GM12873 (cell line): ENCODE measurements around the gene MEF2D.

Experiments
- CTCF ChIP-seq: IDR thresholded peaks from 2 replicates; pipeline ENCODE4 v1.5.1; 2012; ENCODE audit warnings: low read depth, mild to moderate bottlenecking, moderate library complexity, low read length, control low read depth; ENCODE audit not compliant: insufficient read depth; ENCODE audit errors: missing control alignments

The MEF2D gene

GRCh38 chr1:156496211-156496761, 4.3 kb downstream of the MEF2D start:
- TF ChIP-seq CTCF: no peak

- no peak for TF ChIP-seq CTCF
Observed at GRCh38 chr1:156495401-156496140, 5.0 kb downstream of the MEF2D start.

DNA sequence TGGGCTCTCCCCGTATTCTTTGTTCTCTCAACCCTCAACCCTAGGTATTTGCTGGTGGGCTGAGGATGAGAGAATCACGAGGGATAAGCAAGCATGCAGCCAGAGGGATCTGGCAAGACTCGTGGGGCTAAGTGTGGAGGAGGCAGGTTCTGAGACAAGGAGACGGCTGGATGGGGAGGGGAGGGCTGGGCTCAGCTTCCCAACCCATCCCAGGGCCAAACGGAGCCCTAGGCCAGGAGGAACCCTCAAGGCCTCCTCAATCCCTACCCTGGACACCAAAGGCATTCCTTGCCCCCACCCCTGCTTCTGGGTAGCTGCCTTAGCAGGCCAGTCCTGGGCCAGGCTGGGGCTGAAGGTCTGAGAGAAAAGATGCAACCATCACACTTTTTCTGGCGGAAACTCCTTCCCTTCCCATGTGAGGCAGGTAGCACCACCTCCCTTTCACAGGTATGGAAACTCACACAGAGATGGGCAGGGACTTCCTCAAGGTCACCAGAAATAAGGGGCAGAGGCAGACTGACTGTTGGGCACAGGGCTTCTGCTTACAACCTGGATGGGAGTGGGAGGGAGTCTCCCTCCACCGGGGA, 6.2 kb downstream of the MEF2D start:
- TF ChIP-seq CTCF: no peak

- TF ChIP-seq CTCF: no peak
Observed at GRCh38 chr1:156493742-156494141, 6.8 kb downstream of the MEF2D start.

- no peak for TF ChIP-seq CTCF
Observed at GRCh38 chr1:156493154-156493631, 7.4 kb downstream of the MEF2D start.

DNA sequence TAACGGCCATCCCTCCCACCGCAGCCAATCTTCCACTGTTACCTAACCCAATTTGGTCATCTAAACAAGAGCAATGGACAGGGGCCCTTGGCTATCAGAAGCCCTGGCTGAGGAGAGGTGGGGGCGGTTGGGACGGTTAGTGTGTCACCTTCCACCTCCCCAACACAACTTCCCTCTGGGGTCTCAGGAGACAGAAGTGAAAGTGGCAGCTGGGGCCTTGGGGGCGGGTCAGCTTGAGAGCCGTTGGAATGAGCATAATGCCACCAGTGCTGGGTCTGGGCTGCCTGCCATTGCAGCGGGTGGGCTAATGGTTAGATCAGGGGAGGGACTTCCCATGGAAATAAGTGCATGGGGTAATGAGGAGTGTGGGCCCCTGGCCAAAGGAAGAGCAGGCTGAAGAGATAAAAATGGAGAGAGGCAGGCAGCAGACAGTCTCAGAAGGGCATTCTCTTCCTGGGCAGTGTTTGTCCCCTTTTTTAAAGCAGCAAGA, 7.9 kb downstream of the MEF2D start:
- TF ChIP-seq CTCF: no peak

DNA sequence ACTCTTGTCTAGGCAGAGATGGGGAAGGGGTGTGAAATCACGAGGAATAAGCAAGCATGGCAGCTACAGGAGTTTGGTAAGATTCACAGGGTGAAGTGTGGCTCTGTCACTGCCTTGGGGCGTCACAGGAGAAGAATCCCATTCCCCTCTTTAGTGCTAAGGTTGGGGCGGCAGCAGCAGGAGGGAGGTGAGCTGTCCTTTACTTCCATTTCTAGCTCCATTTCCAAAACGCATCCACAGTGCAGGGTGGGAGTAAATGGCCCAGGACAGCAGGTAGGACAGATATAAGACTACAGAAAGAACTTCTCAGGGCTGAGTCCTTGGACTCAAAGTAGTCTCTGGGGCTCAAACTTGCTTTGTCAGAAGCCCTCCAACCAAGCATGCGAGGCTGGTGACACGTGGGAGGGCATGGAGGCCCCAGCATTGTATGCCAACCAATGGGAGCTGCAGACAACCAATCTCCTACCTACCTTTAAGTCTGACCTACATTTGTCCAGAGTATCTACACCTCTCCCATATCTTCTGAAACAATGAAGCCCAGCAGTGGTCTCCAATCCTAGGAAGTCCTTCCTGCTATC, 8.5 kb downstream of the MEF2D start:
- TF ChIP-seq CTCF: no peak
